ENCODE data around the gene C4orf33.
"Not testable (repeated sequence)": the region's sequence is repeated elsewhere in the genome, so short reads cannot be mapped to it uniquely, and the experiment has no call there.

C4orf33 gene

DNA sequence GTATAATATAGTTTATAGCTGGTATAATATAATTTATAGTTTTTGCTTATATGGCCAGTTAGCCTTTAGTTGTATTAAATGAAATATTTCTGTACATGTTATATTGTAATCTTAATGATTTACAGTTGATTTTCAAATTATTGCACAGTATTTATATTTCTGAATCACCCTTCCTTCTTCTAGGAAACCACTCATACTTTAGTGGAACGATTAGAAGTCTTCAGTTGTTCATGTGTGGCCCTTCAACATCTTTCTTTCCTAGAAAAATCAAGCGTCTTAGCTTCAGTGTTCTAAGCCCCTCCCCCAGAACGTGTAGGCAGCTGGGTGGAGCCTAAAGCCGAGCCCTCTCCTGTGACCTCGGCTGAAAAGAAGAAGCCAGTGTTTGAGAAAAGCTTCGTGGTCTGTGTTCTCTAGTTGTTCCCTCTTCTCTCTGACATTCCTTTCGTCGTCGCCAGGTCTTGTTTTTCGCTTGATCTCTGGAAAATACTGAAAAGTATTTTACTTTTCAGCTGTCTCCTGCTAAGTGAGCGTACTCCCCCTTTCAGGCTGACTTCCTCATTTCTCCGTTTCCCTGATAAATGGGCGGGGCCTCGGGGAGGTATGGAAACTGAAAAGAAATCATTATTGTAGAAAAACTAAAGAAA, at the start of gene C4orf33:
C4orf33 (plus strand) TSS at position 342 of the 644 bp plus-strand sequence. CDS start 6,459 bp downstream, outside the sequence.
- DNase-seq, result peak; percentile 51

DNA sequence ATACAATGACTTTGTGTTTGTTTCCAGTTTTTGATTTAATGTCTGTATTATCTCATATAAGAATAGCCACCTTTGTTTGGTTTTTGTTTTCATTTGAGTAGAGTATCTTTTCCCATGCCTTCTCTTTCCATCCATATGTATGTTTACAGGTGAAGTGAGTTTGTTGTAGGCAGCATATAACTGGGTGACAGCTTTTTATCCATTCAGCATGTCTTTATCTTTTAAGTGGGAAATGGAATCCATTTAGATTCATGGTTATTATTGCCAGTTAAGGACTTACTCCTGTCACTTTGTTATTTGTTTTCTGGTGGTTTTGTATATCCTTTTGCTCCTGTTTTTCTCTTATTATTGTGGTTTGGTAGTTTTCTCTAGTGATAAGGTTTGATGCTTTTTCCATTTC, 36.9 kb upstream of the C4orf33 start:
- no peak for DNase-seq

- DNase-seq, result no peak
Observed at GRCh38 chr4:129062580-129062979, 33.4 kb upstream of the C4orf33 start.

- no peak for DNase-seq
Observed at GRCh38 chr4:129063640-129064039, 32.3 kb upstream of the C4orf33 start.

DNA sequence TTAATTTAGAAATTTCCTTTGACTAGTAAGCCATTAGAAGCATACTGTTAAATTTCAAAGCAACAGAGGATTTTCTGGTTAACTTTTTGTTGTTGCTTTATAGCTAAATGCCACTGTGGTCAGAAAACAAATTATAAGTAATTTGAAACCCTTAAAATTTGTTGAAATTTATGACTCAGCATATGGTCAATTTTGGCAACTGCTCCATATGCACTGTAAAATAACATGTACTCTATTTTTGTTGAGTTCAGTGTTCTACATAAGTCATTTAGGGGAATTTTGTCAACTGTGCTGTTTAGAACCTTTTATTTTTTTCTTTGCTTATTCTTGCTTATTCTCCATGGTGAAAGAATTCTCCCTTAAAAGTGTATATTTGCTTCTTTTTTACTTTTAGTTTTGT, 31.2 kb upstream of the C4orf33 start:
- no peak for DNase-seq

- not testable (repeated sequence) for DNase-seq
Observed at GRCh38 chr4:129069537-129069936, 26.4 kb upstream of the C4orf33 start.

- no peak for DNase-seq
Observed at GRCh38 chr4:129077326-129077725, 18.6 kb upstream of the C4orf33 start.

- DNase-seq, result no peak
Observed at GRCh38 chr4:129080129-129080528, 15.8 kb upstream of the C4orf33 start.

DNA sequence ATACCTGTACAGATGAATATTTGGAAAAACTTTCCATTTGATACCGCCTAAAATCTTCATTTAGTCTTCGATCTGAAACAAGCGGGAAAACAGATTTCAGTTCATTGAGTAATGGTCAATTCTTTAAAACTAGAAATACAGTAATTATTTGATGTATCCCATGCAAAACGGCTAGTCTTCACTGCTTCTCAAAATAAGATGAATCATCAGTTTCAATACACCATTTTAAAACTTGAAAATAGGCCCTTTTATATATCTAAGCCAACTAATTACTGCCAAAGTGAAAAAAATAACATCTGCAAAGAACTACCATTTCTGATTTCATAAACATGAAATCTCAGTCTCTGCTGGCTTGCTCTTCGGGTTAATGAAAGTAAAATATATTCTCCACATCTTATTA, 13.7 kb upstream of the C4orf33 start:
- no peak for DNase-seq

GRCh38 chr4:129085472-129085871, 10.5 kb upstream of the C4orf33 start:
- no peak for DNase-seq

DNA sequence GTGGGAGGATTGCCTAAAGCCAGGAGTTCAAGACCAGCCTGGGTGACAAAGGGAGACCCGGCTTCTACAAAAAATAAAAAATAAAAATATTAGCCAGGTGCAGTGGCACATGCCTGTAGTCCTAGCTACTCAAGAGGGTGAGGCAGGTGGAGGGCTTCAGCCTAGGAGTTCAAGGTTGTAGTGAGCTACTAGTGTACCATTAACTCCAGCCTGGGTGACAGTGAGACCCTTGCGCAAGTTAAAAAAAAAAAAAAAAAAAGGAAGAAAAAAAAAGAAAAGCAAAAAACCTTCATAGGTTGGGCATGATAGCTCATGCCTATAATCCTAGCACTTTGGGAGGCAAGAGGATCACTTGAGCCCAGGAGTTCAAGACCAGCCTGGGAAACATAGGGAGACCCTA, 8.4 kb upstream of the C4orf33 start:
- DNase-seq, result no peak

DNA sequence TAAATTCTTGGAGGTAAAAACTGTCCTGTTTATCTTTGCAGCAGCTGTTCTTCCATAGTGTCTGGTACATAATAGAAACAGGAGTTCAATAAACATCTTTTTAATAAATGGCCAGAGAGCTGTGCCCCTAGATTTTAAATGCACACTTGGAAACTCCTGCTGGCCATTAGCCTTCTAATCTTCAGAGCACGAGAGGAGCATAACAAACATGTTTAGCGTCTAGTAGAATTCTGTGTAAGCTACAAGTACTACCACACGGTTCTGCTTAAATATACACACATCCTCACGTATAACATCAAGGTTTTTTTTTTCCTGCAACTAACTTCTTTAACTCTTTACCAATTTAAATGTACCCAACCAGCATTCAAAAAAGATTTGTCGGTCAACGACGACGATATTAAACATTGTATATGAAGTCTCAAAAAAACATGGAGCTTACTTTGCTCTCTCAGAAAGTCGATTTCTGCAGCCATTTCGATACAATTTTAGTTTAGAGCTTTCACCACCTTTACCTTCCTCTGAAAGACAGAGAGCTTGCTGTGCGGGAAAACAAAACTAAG, 3.2 kb upstream of the C4orf33 start:
- no peak for DNase-seq

- DNase-seq, result peak; percentile 96
Observed at GRCh38 chr4:129093191-129093920, 2.6 kb upstream of the C4orf33 start, which contains the start of gene SCLT1. TSS of gene SCLT1 (minus strand) at chr4:129093539. CDS start at chr4:129093103, 436 bp downstream.

- DNase-seq, result no peak
Observed at GRCh38 chr4:129094347-129094746, 1.6 kb upstream of the C4orf33 start.

GRCh38 chr4:129098531-129099001, 2.6 kb downstream of the C4orf33 start:
- DNase-seq, result no peak

- no peak for DNase-seq
Observed at GRCh38 chr4:129109965-129110824, 14.2 kb downstream of the C4orf33 start.

GRCh38 chr4:129110931-129111330, 15.0 kb downstream of the C4orf33 start:
- DNase-seq, result no peak

DNA sequence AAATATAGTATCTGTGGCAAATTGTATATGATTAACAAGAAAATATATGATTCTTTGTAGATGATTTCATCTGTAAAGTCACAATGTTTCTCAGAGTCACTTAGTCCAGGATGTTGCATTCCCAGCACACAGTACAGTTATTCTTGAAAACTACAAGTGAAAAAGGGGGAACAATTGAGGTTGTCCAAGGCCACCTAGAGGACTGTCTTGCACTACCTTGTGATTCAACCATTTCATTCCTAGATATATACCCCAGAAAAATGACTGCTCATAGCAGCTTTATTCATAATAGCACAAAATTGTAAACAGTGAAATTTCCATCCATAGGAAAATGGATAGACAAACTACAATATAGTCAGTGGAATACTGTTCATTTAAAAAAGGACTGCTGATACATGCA, 16.0 kb downstream of the C4orf33 start:
- DNase-seq, result no peak

GRCh38 chr4:129113434-129113833, 17.5 kb downstream of the C4orf33 start:
- DNase-seq, result no peak

DNA sequence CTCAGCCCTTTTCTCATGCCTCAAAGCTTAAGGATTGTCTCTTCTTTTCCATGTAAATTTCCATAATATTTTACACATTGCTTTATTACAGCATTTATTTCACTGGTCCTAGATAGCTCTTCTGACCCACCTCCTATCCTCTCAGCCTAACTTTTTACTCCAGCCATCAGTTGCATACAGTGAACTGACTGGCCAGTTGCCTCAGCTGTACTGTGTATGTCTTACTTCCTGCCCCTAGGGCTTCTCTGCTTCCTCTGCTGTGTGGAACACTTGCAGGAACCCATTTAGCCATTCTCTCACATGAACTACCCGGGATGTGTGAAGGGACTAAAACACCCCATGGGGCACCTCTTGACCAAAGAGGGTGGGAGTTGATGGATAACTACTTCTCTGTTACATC, 18.0 kb downstream of the C4orf33 start:
- no peak for DNase-seq

DNA sequence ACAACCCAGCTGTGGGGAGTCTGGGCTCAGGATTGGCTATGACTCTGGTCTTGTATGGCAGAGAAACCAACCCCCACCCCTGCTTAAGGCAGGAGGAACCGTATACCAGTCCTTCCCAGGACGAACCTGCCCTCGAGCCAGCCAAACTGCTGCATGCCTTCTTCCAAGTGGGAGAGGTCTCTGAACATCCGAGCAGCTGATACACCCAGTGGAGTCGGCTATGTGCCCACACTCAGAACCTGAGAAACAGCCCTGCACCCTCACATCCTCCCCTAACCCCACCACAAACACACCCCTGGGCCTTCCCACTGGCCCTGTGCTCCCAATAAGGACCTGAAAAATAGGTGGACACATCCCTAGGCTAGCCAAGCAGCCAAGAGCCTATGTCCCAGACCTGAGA, 21.8 kb downstream of the C4orf33 start:
- DNase-seq, result no peak

DNA sequence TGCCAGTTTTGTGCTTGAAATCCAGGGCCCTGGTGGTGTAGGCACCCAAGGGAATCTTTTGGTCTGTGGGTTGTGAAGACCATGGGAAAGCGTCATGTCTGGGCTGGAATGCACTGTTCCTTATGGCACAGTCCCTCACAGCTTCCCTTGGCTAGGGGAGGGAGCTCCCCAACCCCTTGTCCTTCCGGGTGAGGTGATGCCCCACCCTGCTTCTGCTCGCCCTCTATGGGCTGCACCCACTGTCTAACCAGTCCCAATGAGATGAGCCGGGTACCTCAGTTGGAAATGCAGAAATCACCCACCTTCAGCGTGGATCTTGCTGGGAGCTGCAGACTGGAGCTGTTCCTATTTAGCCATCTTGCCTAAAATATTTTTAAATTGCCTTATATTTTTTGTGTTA, 30.7 kb downstream of the C4orf33 start:
- not testable (repeated sequence) for DNase-seq

- no peak for DNase-seq
Observed at GRCh38 chr4:129129143-129129542, 33.2 kb downstream of the C4orf33 start.
